Urothelium cell line (cell line): ENCODE results near the gene HABP4.

Experiments
- DNase-seq: peaks from one replicate; pipeline ENCODE4 v3.0.0; 2011; ENCODE audit warnings: low spot score, mixed read lengths
- FAIRE-seq: peaks from 2 replicates; lab custom pipeline; 2011; peaks lifted over from hg19 to GRCh38; lab: Jason Lieb, UNC

HABP4 gene

GRCh38 chr9:96435345-96435744, 14.6 kb upstream of the HABP4 start:
- no peak for FAIRE-seq

GRCh38 chr9:96436063-96436455, 13.9 kb upstream of the HABP4 start:
- no peak for DNase-seq
- FAIRE-seq: no peak

More at GRCh38 chr9:96435345-96435744, 14.6 kb upstream of the HABP4 start:
- no peak for DNase-seq

GRCh38 chr9:96436456-96437126, 13.4 kb upstream of the HABP4 start:
- DNase-seq: no peak
- no peak for FAIRE-seq

- FAIRE-seq: no peak
- no peak for DNase-seq
Observed at GRCh38 chr9:96437454-96437853, 12.5 kb upstream of the HABP4 start.

- no peak for FAIRE-seq
Observed at GRCh38 chr9:96440671-96441199, 9.2 kb upstream of the HABP4 start.

GRCh38 chr9:96441798-96442445, 8.0 kb upstream of the HABP4 start:
- DNase-seq (no peak), FAIRE-seq (no peak)

More at GRCh38 chr9:96440671-96441199, 9.2 kb upstream of the HABP4 start:
- no peak for DNase-seq

GRCh38 chr9:96442491-96442890, 7.5 kb upstream of the HABP4 start:
- no peak for FAIRE-seq
- DNase-seq: no peak

GRCh38 chr9:96447406-96447805, 2.6 kb upstream of the HABP4 start:
- FAIRE-seq (no peak), DNase-seq (no peak)

- FAIRE-seq: no peak
Observed at GRCh38 chr9:96448546-96449170, 1.3 kb upstream of the HABP4 start.

GRCh38 chr9:96449523-96449844, 485 bp upstream of the HABP4 start:
- FAIRE-seq: no peak

More at GRCh38 chr9:96448546-96449170, 1.3 kb upstream of the HABP4 start:
- no peak for DNase-seq

GRCh38 chr9:96450613-96451528, 902 bp downstream of the HABP4 start:
- no peak for FAIRE-seq
- peak; percentile 30 for DNase-seq

More at GRCh38 chr9:96449523-96449844, 485 bp upstream of the HABP4 start:
- DNase-seq: no peak

GRCh38 chr9:96453625-96454024, 3.7 kb downstream of the HABP4 start:
- peak; percentile 44 for DNase-seq
- FAIRE-seq: no peak

GRCh38 chr9:96457266-96457665, 7.3 kb downstream of the HABP4 start:
- no peak for DNase-seq
- FAIRE-seq: no peak

- DNase-seq (no peak), FAIRE-seq (no peak)
Observed at GRCh38 chr9:96458226-96458625, 8.3 kb downstream of the HABP4 start.

- DNase-seq (no peak), FAIRE-seq (no peak)
Observed at GRCh38 chr9:96459268-96460007, 9.5 kb downstream of the HABP4 start.

- FAIRE-seq (no peak), DNase-seq (no peak)
Observed at GRCh38 chr9:96460470-96460869, 10.5 kb downstream of the HABP4 start.

GRCh38 chr9:96460882-96461281, 10.9 kb downstream of the HABP4 start:
- FAIRE-seq (no peak), DNase-seq (no peak)

- FAIRE-seq: no peak
- DNase-seq: no peak
Observed at GRCh38 chr9:96461336-96461735, 11.4 kb downstream of the HABP4 start.

- DNase-seq: no peak
- no peak for FAIRE-seq
Observed at GRCh38 chr9:96462541-96462940, 12.6 kb downstream of the HABP4 start.

GRCh38 chr9:96464426-96464825, 14.5 kb downstream of the HABP4 start:
- DNase-seq (no peak), FAIRE-seq (no peak)
